Medulla oblongata (tissue), 1 donor: ENCODE results near the gene TOMM40L.
"Not testable (repeated sequence)": the region's sequence is repeated elsewhere in the genome, so short reads cannot be mapped to it uniquely, and the experiment has no call there.

Experiments
- DNase-seq: peaks from one replicate; pipeline ENCODE4 v3.0.0-alpha.2; 2015; ENCODE audit errors: extremely low spot score

TOMM40L gene

DNA sequence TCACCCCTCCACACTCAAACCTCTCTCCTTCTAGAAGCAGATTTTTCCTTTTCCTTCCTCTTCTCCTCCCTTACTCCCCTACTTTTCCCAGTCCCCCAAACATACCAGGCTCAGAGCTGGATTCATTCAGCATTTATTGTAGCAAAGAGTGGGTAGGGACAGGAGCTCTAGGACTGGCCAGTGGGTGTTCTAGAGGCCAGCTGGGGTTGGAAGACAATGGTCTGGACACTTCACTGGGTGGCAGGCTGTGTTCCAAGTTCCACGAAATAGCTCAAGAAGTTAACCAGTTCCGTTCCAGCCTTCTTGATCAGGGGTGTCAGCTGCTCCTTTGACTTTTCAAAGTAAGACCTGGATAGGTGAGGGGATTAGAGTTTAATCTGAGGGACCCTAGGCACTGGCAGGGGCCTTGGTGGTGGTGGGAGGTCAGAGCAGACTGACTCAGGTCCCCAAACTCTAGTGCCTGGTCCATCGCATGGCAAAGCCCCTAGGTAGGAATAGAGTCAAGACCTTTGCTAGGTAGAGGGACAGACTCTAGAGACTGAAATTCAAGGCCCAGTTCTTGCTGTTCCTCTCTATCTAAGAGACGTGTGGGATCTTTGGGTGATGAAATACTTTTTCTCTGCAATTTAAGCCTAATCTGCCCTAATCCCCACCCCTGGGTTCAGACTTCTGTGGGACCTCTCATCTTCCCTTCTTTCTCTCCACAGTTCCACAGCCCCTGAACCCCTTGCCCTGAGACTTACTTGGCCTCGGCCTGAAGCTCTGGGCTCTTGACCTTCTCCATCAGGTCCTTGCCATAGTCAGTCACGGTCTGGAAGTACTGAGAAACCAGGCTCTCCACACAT, 3.5 kb upstream of the TOMM40L start:
- DNase-seq: no peak

- DNase-seq: no peak
Measured at GRCh38 chr1:161223805-161224694, 1.8 kb upstream of the TOMM40L start.

GRCh38 chr1:161224695-161225087, 1.2 kb upstream of the TOMM40L start:
- DNase-seq: not testable (repeated sequence)

GRCh38 chr1:161225178-161225533, 704 bp upstream of the TOMM40L start:
- no peak for DNase-seq

DNA sequence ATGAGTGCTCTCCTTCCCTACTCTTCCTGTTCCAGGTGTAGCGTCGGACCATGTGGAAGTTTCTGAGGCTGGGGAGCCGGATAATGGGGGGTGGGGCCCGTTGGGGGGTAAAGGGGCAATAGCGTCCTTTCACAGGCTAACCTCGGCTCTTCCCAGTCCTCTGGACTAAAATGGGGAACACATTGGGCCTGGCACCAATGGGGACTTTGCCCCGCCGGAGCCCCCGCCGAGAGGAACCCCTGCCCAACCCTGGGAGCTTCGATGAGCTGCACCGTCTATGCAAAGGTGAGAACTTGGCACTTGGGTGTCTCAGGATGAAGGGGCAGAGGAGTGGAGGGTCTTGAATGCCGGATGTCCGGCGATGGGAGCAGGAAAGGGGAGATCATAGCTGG, 456 bp downstream of the TOMM40L start:
- no peak for DNase-seq

DNA sequence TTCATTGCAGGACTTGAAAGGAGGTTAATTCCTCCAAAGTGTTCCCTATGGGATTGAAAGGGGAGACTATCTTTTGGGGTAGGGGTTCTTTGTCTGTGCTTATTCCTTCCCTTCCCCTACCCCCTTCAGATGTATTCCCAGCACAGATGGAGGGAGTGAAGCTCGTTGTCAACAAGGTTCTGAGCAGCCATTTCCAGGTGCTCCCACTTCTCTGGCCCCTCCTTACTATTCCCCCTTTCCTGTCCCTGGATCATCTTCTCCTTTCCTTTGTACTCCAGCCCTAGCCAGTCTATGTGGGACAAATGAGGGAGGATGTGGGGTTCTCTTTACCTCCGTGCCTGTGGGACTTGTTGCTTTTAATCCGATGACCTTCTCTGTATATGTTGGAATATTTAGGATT, 899 bp downstream of the TOMM40L start:
- no peak for DNase-seq

DNA sequence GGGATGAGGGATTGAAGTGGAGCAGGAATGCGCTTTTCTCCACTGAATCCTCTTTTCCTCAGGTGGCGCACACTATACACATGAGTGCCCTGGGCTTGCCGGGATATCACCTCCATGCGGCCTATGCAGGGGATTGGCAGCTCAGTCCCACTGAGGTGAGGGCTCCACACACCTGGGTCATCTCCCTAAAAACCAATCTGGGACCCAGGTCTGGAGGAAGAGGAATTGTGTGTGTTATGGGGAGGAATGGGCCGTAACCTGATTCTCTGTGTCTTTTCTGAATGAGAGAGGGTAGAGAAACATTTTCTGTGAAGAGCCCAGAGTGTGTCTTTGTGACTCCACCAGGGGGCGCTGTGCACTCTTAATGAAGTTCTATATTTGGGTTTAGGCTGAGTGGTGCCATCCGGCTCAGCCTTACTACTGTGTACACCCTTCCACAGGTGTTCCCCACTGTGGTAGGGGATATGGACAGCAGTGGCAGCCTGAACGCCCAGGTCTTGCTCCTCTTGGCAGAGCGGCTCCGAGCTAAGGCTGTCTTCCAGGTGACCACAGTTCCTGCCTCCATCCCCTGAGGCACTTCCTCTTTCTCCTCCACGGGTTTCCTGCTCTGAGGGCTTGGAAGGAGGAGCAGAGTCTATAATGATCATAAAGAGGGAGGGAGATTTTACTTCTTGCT, 1.5 kb downstream of the TOMM40L start:
- DNase-seq: peak; percentile 90

DNA sequence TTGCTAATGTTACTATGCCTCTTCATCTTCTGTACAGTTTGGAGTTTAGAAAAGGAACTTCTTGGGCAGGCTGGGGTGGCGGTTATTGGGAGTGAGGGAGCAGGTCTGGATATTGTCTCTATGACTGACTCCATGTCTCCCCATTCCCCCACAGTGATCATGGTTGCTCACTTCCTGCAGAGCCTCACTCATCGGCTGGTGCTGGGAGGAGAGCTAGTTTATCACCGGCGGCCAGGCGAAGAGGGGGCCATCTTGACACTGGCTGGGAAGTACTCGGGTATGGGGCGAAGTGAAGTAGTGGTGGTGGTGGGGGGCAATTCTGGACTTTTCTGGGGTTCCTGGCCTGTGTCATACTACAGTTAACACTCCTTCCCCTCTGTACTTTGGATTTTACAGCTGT, 2.2 kb downstream of the TOMM40L start:
- DNase-seq: no peak

DNA sequence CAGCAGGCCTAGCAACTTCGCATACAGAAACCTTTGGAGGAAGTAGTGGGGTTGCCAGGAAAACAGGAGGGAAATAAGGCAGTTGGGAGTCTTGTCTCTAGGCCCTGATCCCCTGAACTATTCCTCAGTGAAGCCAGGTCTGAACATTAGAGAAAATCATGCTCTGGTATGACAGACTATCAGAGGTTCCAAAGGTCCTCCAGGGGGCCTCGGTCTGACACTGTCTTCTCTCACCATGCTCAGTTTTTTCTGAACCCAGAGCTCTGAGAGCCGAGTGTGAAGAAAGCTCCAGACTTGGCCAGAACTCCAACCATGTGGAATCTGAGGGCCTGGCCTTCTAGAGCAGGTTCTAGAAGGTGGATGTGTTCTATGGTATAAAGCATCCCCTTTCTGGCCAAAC, 4.0 kb downstream of the TOMM40L start:
- DNase-seq: no peak

- no peak for DNase-seq
Measured at GRCh38 chr1:161230762-161231161, 4.9 kb downstream of the TOMM40L start.

DNA sequence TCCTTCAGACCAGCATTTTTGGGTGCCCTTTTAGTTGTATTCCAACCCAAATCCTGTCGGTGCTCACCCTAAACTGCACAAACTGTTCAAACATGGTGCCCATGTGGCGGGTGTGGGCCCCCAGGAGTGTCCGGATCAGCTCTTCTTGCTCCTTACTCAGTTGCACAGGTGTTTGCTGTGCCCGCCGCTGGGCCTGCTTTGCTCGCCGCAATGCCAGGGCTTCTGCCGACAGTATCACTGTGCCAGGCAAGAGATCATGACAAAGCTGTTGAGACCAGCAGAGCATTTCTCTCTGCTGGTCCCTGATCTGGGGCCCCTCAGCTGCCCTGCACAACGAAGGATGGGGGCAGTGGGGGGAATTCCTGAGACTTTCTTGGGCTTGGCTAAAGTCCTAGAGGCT, 7.2 kb downstream of the TOMM40L start:
- DNase-seq: no peak

DNA sequence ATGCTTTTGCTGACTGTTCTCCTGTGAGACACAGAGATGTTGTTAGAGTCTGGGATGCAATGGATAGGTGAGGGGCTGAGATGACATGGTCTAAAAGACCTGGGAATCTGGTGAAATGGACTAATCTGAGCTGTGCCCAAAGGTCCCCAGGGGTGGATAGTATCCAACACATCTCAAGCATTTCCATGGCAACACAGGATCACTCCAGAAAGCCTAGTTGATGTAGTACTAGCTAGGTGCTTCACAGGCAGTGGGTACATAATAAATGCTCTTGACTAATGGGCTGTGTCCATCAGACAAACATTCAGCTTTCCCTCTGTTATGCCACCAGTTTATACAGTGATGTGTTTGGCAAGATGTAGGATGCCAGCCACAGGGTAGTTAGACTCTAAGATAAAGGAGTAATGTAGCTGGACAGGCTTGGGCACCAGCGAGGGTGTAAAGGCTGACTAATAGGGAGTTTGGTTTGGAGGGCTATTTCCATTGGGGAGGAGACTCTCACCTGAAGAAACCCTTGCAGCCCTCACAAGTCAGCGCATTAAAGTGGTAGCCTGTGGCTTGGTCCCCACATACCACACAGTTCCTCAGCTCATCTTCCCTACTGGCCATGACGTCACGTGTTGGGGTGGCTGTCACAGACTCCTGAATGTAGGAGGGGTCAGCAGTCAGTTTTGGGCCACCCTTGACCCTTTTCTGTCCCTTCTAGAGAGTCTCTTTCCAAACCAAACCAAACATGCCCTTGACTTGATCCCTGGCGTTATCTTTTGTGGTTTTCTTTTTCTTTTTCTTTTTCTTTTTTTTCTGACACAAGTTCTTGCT, 10.3 kb downstream of the TOMM40L start:
- no peak for DNase-seq

DNA sequence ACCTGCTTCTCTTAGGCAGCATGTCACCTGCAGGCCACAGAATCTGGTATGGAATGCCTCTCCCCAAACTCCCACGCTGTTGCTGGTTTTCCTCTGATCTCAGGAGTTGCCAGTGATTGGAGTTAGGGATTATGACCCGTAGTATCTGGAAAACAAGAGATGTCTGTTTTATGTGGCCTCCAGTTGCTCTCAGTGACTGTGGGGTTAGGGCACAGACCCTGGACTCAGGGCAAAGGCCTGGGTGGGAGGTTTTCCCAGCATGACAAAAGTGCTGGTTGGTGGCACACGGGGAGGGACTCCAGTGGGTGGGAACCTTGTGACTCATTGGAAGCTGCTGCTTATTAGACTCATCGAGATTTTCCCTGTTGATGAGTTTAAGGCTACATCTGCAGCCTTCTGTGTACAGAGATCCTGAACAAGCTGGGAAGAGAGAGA, 12.2 kb downstream of the TOMM40L start, which contains the start of gene NR1I3:
TSS of gene NR1I3 (minus strand) at position 165 of the 435 bp plus-strand sequence. CDS start 1,638 bp downstream, outside the sequence.
- DNase-seq: no peak

GRCh38 chr1:161241682-161242081, 15.8 kb downstream of the TOMM40L start:
- DNase-seq: no peak

DNA sequence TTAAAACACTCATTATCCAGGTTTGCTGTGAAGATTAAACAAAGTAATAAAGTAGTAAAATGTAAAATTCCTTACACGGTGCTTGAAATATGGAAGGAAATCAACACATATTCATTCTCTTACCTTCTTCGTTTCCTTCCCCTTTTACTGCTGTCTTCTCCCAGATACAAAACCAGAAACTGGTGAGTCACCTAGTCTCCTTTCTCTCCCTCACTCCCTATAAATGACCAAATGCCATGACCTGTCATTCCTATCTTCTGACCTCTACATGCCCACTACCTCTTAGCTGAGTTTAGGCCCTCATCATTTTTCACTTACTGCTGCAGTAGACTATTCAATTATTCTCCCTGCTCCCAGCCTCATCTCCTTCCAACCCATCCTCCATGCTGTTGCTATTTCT, 16.5 kb downstream of the TOMM40L start:
- no peak for DNase-seq

DNA sequence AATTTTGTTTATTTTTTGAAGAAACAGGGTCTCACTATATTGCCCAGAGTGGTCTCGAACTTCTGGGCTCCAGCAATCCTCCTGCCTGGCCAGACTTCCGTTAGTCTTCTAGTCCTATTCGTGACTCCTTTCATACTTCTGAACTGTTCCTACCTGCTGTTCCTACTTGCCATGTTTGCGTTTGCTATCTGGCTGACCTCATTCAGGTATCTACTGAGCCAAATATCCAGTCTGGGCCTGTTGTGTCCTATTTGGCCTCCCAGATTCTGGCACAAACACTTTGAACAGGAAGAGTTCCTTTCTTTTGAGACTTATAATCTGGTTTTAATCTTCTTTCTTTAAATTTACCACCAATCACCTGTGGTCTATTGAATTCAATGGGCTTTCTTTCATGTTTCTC, 19.0 kb downstream of the TOMM40L start:
- DNase-seq: no peak

DNA sequence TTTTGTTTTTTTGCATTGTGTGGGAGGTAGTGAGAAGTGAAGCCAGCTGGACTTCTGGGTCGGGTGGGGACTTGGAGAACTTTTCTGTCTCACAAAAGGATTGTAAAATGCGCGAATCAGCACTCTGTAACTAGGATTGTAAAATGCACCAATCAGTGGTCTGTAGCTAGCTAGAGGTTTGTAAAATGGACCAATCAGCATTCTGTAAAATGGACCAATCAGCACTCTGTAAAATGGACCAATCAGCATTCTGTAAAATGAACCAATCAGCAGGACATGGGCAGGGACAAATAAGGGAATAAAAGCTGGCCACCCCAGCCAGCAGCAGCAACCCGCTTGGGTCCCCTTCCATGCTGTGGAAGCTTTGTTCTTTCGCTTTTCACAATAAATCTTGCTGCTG, 24.2 kb downstream of the TOMM40L start:
- not testable (repeated sequence) for DNase-seq

- DNase-seq: no peak
Measured at GRCh38 chr1:161250829-161251228, 25.0 kb downstream of the TOMM40L start.

- DNase-seq: no peak
Measured at GRCh38 chr1:161251579-161251978, 25.7 kb downstream of the TOMM40L start.

GRCh38 chr1:161255302-161255701, 29.4 kb downstream of the TOMM40L start:
- DNase-seq: not testable (repeated sequence)

DNA sequence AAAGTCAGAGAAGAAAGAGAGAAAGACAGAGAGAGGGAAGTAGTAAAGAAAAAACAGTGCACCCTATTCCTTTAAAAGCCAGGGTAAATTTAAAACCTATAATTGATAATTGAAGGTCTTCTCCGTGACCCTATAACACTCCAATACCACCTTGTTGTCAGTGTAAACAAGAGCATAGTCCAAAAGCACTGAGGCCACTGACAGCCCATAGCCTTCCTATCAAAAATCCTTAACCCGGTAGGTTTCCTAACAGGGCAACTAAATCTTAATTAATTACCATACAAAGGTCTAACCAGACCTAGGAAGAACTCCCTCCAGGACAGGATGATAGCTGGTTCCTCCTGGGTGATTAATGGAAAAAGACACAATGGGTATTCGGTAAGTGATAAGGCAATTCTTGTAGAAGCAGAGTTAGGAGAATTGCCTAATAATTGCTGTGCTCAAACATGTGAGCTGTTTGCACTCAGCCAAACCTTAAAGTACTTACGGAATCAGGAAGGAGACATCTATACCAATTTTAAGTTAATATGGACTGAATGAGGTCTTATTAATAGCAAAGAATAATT, 30.2 kb downstream of the TOMM40L start:
- not testable (repeated sequence) for DNase-seq
